ENCODE data around the gene GPR146. TPM values are rescaled to one million over a fixed set of nuclear protein-coding genes. Genes with fewer than 3 reads are reported as not detected.

Gene GPR146, protein sequence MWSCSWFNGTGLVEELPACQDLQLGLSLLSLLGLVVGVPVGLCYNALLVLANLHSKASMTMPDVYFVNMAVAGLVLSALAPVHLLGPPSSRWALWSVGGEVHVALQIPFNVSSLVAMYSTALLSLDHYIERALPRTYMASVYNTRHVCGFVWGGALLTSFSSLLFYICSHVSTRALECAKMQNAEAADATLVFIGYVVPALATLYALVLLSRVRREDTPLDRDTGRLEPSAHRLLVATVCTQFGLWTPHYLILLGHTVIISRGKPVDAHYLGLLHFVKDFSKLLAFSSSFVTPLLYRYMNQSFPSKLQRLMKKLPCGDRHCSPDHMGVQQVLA
- total RNA-seq, result 5.9 and 9.1 TPM in 2 replicates

DNA sequence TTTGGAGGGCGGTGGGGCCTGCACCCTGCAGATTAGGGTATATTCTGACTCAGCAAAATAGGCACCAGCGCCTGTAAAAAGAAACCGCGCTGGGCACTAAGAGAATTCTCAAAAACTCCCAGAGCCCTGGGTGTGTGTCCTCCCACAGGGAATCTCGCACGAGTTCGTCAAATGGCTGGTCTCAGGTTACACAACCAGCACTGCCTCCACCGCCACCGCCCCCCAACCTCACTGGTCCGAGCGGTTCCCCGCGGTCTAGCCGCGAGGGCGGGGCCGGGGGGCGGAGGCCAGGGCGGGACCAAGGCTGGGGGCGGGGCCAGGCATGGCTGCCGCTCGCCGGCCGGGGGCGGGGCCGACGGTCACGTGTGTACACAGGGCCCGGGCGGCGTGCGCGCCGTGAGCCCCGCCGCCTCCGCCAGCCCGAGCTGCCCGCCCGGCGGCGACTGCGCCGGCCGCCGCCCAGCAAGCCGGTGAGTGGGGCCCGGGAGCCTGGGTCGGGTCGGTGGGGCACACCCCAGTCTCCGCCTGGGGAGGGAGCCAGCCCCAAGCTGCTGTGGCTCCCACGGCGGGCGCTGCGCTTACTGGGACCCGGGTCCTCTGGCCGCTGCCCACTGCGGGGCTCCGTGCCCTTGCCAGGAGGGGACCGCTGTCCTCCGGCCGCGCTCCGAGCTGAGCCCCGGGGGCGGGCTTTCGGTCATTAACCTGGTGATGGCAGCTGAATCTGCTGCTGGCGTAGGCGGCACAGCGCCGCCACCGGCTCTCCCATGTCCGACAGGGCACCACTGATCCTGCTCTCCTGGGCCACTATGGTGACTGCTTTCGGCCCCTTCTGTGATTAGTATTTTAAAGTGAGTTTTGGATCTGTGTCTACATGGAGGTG lies at the start of gene GPR146:
Gene GPR146 (plus strand): TSS at position 358 of the 880 bp plus-strand sequence. CDS start 12,970 bp downstream, outside the sequence.

DNA sequence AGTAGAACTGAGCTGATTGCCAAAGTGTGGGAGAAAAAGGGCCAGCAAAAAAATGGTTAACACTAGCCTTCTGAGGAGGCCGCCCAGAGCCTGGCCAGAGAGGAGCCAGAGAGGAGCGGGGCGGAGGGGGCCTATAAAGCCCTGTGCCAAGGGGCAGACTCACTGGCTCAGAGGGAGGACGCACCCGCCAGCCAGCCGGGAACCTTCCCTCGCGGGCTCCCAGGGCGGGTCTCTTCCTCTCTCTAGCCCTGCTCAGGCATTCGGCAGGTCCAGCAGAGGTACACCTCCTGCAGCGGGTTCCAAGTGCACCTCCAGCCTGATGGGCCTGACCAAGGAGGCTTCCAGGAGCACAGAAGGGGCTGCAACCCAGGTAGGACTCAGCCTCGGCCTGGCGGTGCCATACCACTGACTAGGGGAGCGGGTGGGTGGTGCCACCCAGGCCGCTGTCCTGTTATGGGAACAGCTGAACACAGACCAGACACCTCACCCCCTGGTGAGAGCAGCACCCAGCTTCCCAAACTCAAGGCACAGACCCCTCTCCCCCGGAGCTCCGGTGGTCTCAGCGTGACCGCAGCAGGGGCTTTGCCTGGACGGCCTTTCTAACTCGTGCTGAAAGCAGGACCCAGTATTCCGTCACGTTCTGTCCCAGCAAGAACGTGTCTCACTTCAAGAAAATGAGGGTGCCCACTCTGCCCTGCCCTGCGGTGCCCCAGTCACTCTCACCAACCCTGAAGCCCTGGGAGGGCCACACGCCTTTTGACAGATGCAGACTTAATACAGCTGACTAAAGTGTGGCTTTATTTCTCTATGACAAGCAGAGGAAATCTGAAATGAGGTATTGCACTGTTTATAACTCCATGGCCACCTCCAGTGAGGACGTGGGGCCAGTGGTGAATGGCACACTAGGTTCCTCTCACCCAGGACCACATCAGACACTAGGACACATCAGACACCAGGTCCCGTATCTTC lies 43.9 kb downstream of the GPR146 start, which contains the start of gene GPER1:
Gene GPER1 (plus strand): TSS at position 162 of the 969 bp plus-strand sequence. CDS start 3,616 bp downstream, outside the sequence.

Small RNAs within 50 kb of the gene (small RNA-seq; reads per million reads assigned to genes)
- gene MIR339, result 171 reads per million, percentile 99 among the genes with 10 or more reads in this experiment

Other genes with a start within 250 kb of the GPR146 start
- gene SUN1, start 212.1 kb upstream of the GPR146 start, total RNA-seq, result 167 and 264 TPM in 2 replicates
- gene GET4, start 168.0 kb upstream of the GPR146 start, total RNA-seq, result 25.5 and 26.5 TPM in 2 replicates
- gene ADAP1, start 89.9 kb upstream of the GPR146 start, total RNA-seq, result 0.22 and 0.27 TPM in 2 replicates
- 10.7 and 11.8 TPM in 2 replicates for gene COX19, start 69.0 kb upstream of the GPR146 start, total RNA-seq
- not detected in 2 replicates for gene CYP2W1, start 61.4 kb upstream of the GPR146 start, total RNA-seq
- gene GPER1, start 43.6 kb downstream of the GPR146 start, total RNA-seq, result 1.5 and 2.0 TPM in 2 replicates
- 16.5 and 22.6 TPM in 2 replicates for gene ZFAND2A, start 115.7 kb downstream of the GPR146 start, total RNA-seq
- gene UNCX, start 188.3 kb downstream of the GPR146 start, total RNA-seq, result not detected in 2 replicates

Measured in thoracic aorta endothelial cell (primary cell).